ENCODE results near the gene SSPN. TPM values are rescaled to one million over a fixed set of nuclear protein-coding genes. Genes with fewer than 3 reads are reported as not detected.

The SSPN gene
- polyA plus RNA-seq, 3 donors from 2014 or later: not detected

- Mint-ChIP-seq H3K9me3 (no peaks in the 10 kb centered on the region), H3K4me3 (peak overlapping the region in 4 of 5 donors; percentile 1 to 83 (median 32)), H3K27me3 (ENCODE audit: low read depth in 3 of 3) (peaks cover 0 to 3% (median 3%) of the 10 kb centered on the region in 3 donors), H3K4me1 (peaks cover 22 to 40% of the 10 kb centered on the region in 2 donors), H3K27ac (peak overlapping the region in 4 of 6 donors; percentile 2 to 86 (median 28)), H3K36me3 (no peaks in the 10 kb centered on the region)
- no peak for DNase-seq
Observed at GRCh38 chr12:26299751-26300150, 104.4 kb downstream of the SSPN start.

Other genes starting within 250 kb of the SSPN start
- 1 to 10 TPM in 1 of 3 donors, under 1 TPM in 1, not detected in 1; 0.30 to 1.3 TPM for gene RASSF8, start 236.9 kb upstream of the SSPN start, polyA plus RNA-seq
- gene BHLHE41, start 70.5 kb upstream of the SSPN start, polyA plus RNA-seq: not detected

Measured in immature natural killer cell (primary cell).